HepG2 (cell line): Measurements from ENCODE around the gene KRT38. TPM values are rescaled to one million over a fixed set of nuclear protein-coding genes. Genes with fewer than 3 reads are reported as not detected.
"Not testable (repeated sequence)": the region's sequence is repeated elsewhere in the genome, so short reads cannot be mapped to it uniquely, and the experiment has no call there.

Experiments used
- ATAC-seq: fragments of 200-7000 bp; cut with Tn5 transposase; 3 replicates; pipeline ENCODE4 v1.9.1; 2020; ENCODE audit warnings: mild to moderate bottlenecking, moderate library complexity
- BruUV-seq: library from RNA; stranded (reverse); fragments of 400-500 nt; replicated peaks from 2 replicates; lab custom pipeline; 2021; lab: Mats Ljungman, UMichigan
- CTCF ChIA-PET: fragments of 300-600 bp; formaldehyde crosslinking; extraction: SDS; loops from one replicate; lab custom pipeline; 2021; ENCODE audit warnings: low total read pairs, inconsistent platforms, low intra/inter-chr PET ratio; lab: Yijun Ruan, JAX
- POLR2A ChIA-PET: fragments of 350-600 bp; sonication (Branson Sonifier 250); formaldehyde crosslinking; loops from one replicate; lab custom pipeline; 2020; ENCODE audit warnings: antibody characterized with exemption, inconsistent platforms; lab: Yijun Ruan, JAX
- DNase-seq: peaks from one replicate; pipeline ENCODE4 v3.0.0-alpha.2; 2015; ENCODE audit warnings: low spot score
- FAIRE-seq: peaks from 3 replicates; lab custom pipeline; 2011; peaks lifted over from hg19 to GRCh38; lab: Jason Lieb, UNC
- H2AFZ ChIP-seq: one replicate; pipeline ENCODE4 v1.6.1; 2011; ENCODE audit warnings: low read length, inconsistent platforms
- H3K27ac ChIP-seq: fragments of 300-600 bp; 3 replicates; pipeline ENCODE4 v1.8.0; 2011; ENCODE audit warnings: mixed run types, mild to moderate bottlenecking, mixed read lengths, low read length, inconsistent platforms; ENCODE audit not compliant: insufficient read depth; ENCODE audit errors: extremely low read length
- H3K27me3 ChIP-seq, 2 experiments: fragments of 200-600 bp in 1 of 2; 2 replicates in 1 of 2; 3 replicates in 1 of 2; pipeline versions ENCODE4 v1.6.0 to v1.8.0; 2011; ENCODE audit warnings: low read length in 2 of 2, mild to moderate bottlenecking in 2 of 2, moderate library complexity in 2 of 2, inconsistent platforms in 1 of 2; ENCODE audit not compliant: insufficient read depth in 2 of 2, control insufficient read depth in 1 of 2
- H3K36me3 ChIP-seq, 2 experiments: fragments of 200-600 bp in 1 of 2; replicated peaks in 1 of 2; 2 replicates in 1 of 2; 3 replicates in 1 of 2; pipeline versions ENCODE4 v1.5.1 to v1.8.0; 2011; ENCODE audit warnings: low read length in 2 of 2, inconsistent platforms in 1 of 2; ENCODE audit not compliant: insufficient read depth in 2 of 2, control insufficient read depth in 1 of 2
- H3K4me1 ChIP-seq: 2 replicates; pipeline ENCODE4 v1.5.1; 2012; ENCODE audit warnings: low read length, inconsistent platforms; ENCODE audit not compliant: insufficient read depth
- H3K4me2 ChIP-seq: 2 replicates; pipeline ENCODE4 v1.6.0; 2011; ENCODE audit warnings: low read depth, low read length, inconsistent platforms
- H3K4me3 ChIP-seq, 3 experiments: fragments of 200-600 bp in 1 of 3; sonication (generic), shearing (Covaris generic) in 1 of 3; replicated peaks in 1 of 3; 2 replicates each; pipeline ENCODE4 v1.5.1; 2011 to 2016; ENCODE audit warnings: low read length in 3 of 3, inconsistent platforms in 2 of 3, low read depth in 2 of 3, mild to moderate bottlenecking in 2 of 3, control low read depth in 1 of 3, mixed read lengths in 1 of 3; ENCODE audit not compliant: insufficient read depth in 1 of 3
- H3K79me2 ChIP-seq: one replicate; pipeline ENCODE4 v1.6.1; 2011; ENCODE audit warnings: low read length, inconsistent platforms; ENCODE audit not compliant: insufficient read depth
- H3K9ac ChIP-seq: 2 replicates; pipeline ENCODE4 v1.6.0; 2011; ENCODE audit warnings: mild to moderate bottlenecking, low read depth, low read length, inconsistent platforms; ENCODE audit not compliant: insufficient read depth
- H3K9me3 ChIP-seq: 2 replicates; pipeline ENCODE4 v1.5.1; 2012; ENCODE audit warnings: mild to moderate bottlenecking, low read length
- H4K20me1 ChIP-seq: 2 replicates; pipeline ENCODE4 v1.6.0; 2011; ENCODE audit warnings: inconsistent platforms, mild to moderate bottlenecking, low read length, moderate library complexity; ENCODE audit not compliant: insufficient read depth
- ARID2 ChIP-seq: sonication (generic); formaldehyde crosslinking; IDR thresholded peaks from 2 replicates; pipeline ENCODE4 v1.8.1; 2022; ENCODE audit warnings: mild to moderate bottlenecking, missing genetic modification reagents, borderline replicate concordance
- PAX8 ChIP-seq: sonication (generic); formaldehyde crosslinking; IDR thresholded peaks from 2 replicates; pipeline ENCODE4 v1.8.0; 2022; ENCODE audit warnings: mild to moderate bottlenecking, missing genetic modification reagents, borderline replicate concordance
- RBFOX2 ChIP-seq: fragments of 200-400 bp; formaldehyde crosslinking; IDR thresholded peaks from 2 replicates; pipeline ENCODE4 v1.6.1; 2017; ENCODE audit warnings: low read depth, mild to moderate bottlenecking, low read length
- SMC3 ChIP-seq: IDR thresholded peaks from 2 replicates; pipeline ENCODE4 v1.6.1; 2011; ENCODE audit warnings: low read length, improper control_type of control experiment
- TCF7L2 ChIP-seq: IDR thresholded peaks from 2 replicates; pipeline ENCODE4 v1.6.1; 2011; ENCODE audit warnings: mild to moderate bottlenecking, low read depth, low read length, moderate library complexity
- TEAD3 ChIP-seq: optimal IDR thresholded peaks from 2 replicates; pipeline ENCODE3; 2016; ENCODE audit warnings: borderline replicate concordance
- THRA ChIP-seq: sonication (generic); formaldehyde crosslinking; IDR thresholded peaks from 2 replicates; pipeline ENCODE4 v1.4.0; 2020; ENCODE audit warnings: missing genetic modification reagents, borderline replicate concordance
- TOE1 ChIP-seq: sonication (generic); formaldehyde crosslinking; IDR thresholded peaks from 2 replicates; pipeline ENCODE4 v1.4.0; 2020; ENCODE audit warnings: mild to moderate bottlenecking, missing genetic modification reagents
- ZKSCAN1 ChIP-seq: fragments of 150-350 bp; IDR thresholded peaks from 2 replicates; pipeline ENCODE4 v1.6.1; 2014; ENCODE audit warnings: low read length
- ZMYM4 ChIP-seq: sonication (generic); formaldehyde crosslinking; IDR thresholded peaks from 2 replicates; pipeline ENCODE4 v1.8.1; 2023; ENCODE audit warnings: mild to moderate bottlenecking, missing genetic modification reagents
- WGBS: methylation state at CpG from one replicate; pipeline ENCODE4 v1.1.6; 2017; ENCODE audit warnings: low lambda C conversion rate; 5-methylcytosine and 5-hydroxymethylcytosine counted together
- in situ Hi-C: cut with HindIII; loops from 2 replicates; pipeline ENCODE4 v1.10.0; 2017; ENCODE audit warnings: low pct_unique_long_range_greater_than_20kb; ENCODE audit not compliant: extremely low pct_ligation_motif_present
- intact Hi-C: fragments of 100-400 bp; cut with micrococcal nuclease; formaldehyde crosslinking; loops from one replicate; pipeline ENCODE4 v1.10.0; 2022; ENCODE audit not compliant: unreplicated experiment
- polyA plus RNA-seq, 8 experiments: library from polyadenylated mRNA; depleted of rRNA in 3 of 8; stranded (reverse) in 7 of 8; unstranded in 1 of 8; fragments of >200 nt; fragmentation: Illumina TruSeq in 4 of 8; extraction: Trizol in 4 of 8; gene quantifications; 2 replicates each; pipeline versions ENCODE4 v1.2.1 to v1.2.3, GENCODE V29; 2011 to 2016; ENCODE audit warnings: low read depth in 4 of 8, missing spikeins in 1 of 8, mixed read lengths in 1 of 8; ENCODE audit not compliant: insufficient read depth in 1 of 8
- total RNA-seq, 5 experiments: library from RNA; depleted of rRNA; stranded (reverse); fragments of >200 nt; fragmentation: Illumina TruSeq; extraction: Trizol; gene quantifications; 2 replicates each; pipeline ENCODE4 v1.2.3, GENCODE V29; 2016; ENCODE audit warnings: low read depth in 1 of 5

Gene KRT38
- total and polyA plus RNA-seq, 2 of the 13 experiments (the other 11 are each of a cell fraction or from before 2014, with no cell fraction given), result not detected

DNA sequence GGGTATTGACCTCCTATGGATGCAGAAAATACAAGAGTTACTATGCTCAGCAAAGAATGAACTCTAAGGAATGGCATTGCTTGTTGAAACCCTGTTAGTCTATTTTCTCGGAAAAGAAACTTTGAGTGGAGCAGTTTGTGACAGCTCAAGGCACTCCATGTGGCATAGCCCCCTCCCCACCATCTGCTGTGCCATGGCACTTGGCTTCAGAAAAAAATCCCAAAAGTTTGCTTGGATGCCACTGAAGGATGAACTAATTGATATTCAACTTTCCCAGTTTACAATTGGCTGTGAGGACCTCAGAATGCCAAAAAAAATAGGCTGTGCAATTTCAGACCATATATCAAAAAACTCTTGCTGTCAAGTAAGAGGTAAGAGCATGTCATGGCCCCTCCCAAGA lies 45.2 kb downstream of the KRT38 start:
- no peaks in the 10 kb centered on the region for H4K20me1 ChIP-seq
- no peak overlapping the region for H2AFZ ChIP-seq
- FAIRE-seq (no peak), DNase-seq (no peak), ATAC-seq (no peak)
- in situ Hi-C loops (no loop called here), intact Hi-C loops (no loop called here)
- no peaks in the 10 kb centered on the region for H3K36me3 ChIP-seq
- POLR2A ChIA-PET, result no interaction called here
- no TSS peak for BruUV-seq
- no peak overlapping the region for H3K4me2 ChIP-seq
- 28% methylated on average over 1 of the region's 1 CpG for WGBS
- no peak overlapping the region for H3K27ac ChIP-seq
- CTCF ChIA-PET, result no interaction called here
- H3K27me3 ChIP-seq, result peaks cover 2 to 11% of the 10 kb centered on the region in 2 experiments; a peak in 3 of 5 replicates
- no peaks in the 10 kb centered on the region for H3K9me3 ChIP-seq
- no peaks in the 10 kb centered on the region for H3K4me1 ChIP-seq
- no peaks in the 10 kb centered on the region for H3K79me2 ChIP-seq
- TF ChIP-seq PAX8 (CRISPR knock-in tag) (no peak), ZMYM4 (CRISPR knock-in tag) (no peak), TCF7L2 (no peak), RBFOX2 (no peak), ARID2 (CRISPR knock-in tag) (no peak), TOE1 (CRISPR knock-in tag) (no peak), TEAD3 (CRISPR knock-in tag) (no peak), SMC3 (no peak), ZKSCAN1 (no peak), THRA (CRISPR knock-in tag) (no peak)
- H3K4me3 ChIP-seq, result no peak overlapping the region
- H3K9ac ChIP-seq, result no peak overlapping the region

GRCh38 chr17:41395044-41395443 lies 45.7 kb downstream of the KRT38 start:
- H3K27ac ChIP-seq, in situ Hi-C loops, H3K36me3 ChIP-seq, H3K4me1 ChIP-seq, H3K9me3 ChIP-seq, DNase-seq, intact Hi-C loops, H3K4me2 ChIP-seq, H4K20me1 ChIP-seq, POLR2A ChIA-PET, H3K4me3 ChIP-seq, H3K9ac ChIP-seq, H3K79me2 ChIP-seq, BruUV-seq, ATAC-seq, CTCF ChIA-PET, FAIRE-seq, H2AFZ ChIP-seq: not testable (repeated sequence)
- 41% methylated on average over 10 of the region's 12 CpGs for WGBS
- H3K27me3 ChIP-seq, result peaks cover 2 to 11% of the 10 kb centered on the region in 2 experiments; a peak in 3 of 5 replicates
